ENCODE results near the gene CYP26B1. TPM values are rescaled to one million over a fixed set of nuclear protein-coding genes. Genes with fewer than 3 reads are reported as not detected.

The CYP26B1 gene
- total and polyA plus RNA-seq, 2 of the 8 experiments (the other 6 are each of a cell fraction or from before 2014, with no cell fraction given), result 0.06 to 0.69 TPM

DNA sequence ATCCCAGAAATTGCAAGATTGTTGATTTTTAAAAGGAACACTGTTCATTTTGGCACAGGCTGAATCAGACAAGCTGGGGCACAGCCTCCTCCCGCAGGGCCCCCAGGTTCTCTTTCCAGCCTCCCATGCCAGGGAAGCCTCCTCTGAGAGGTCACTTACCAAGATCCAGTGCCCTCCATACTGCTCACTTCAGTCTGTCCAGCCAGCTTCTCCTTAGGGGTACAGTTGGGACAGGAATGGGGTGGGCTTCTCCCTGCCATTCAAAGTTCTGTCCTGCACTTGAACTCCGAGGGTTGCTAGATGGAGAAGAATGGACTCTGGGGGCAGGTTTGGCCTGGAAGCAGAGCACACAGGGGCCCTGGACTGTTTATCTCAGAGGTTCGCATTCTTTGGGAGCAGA, 7.5 kb upstream of the CYP26B1 start:
- Histone ChIP-seq H2AFZ (ENCODE audit: low read length) (no peak overlapping the region), H3K9ac (replicated peaks in 1 of 4; ENCODE audit: extremely low read depth in 1 of 4, low read depth in 3 of 4, low read length in 3 of 4) (no peak overlapping the region), H3K23ac (ENCODE audit: insufficient read length) (no peak overlapping the region), H3K79me2 (ENCODE audit: control insufficient read depth in 1 of 2, insufficient read depth in 2 of 2, low read length in 2 of 2) (no peaks in the 10 kb centered on the region), H3K4me1 (replicated peaks in 1 of 4; ENCODE audit: control insufficient read depth in 3 of 4, insufficient read depth in 4 of 4, low read length in 3 of 4) (peaks cover 0 to 6% (median under 1%) of the 10 kb centered on the region in 4 experiments; a peak in 2 of 7 replicates), H3K4me2 (ENCODE audit: insufficient read depth in 1 of 2, low read depth in 2 of 2, low read length in 2 of 2) (no peak overlapping the region), H3K9me3 (ENCODE audit: insufficient read depth in 2 of 2, low read depth in 1 of 2, low read length in 1 of 2) (no peaks in the 10 kb centered on the region), H4K8ac (ENCODE audit: extremely low read depth, insufficient read depth, low read length) (no peak overlapping the region), H2AK5ac (ENCODE audit: low read depth, low read length) (no peak overlapping the region), H3K23me2 (ENCODE audit: low read depth, low read length) (peaks cover under 1% of the 10 kb centered on the region), H3K4ac (replicated peaks; ENCODE audit: insufficient read length, low read depth, low read length) (no peak overlapping the region), H3K18ac (ENCODE audit: extremely low read depth, low read length) (no peak overlapping the region), H3K56ac (replicated peaks; ENCODE audit: insufficient read length, low read depth, low read length) (no peak overlapping the region), H3K14ac (ENCODE audit: insufficient read length) (no peak overlapping the region), H3K4me3 (ENCODE audit: extremely low read depth in 1 of 4, insufficient read depth in 2 of 4, low read depth in 3 of 4, low read length in 4 of 4) (no peak overlapping the region), H4K91ac (replicated peaks; ENCODE audit: insufficient read length, low read length) (no peak overlapping the region), H3K27ac (ENCODE audit: low read depth, low read length) (no peak overlapping the region), H2BK15ac (ENCODE audit: low read length) (no peak overlapping the region), H2BK5ac (ENCODE audit: low read depth, low read length) (no peak overlapping the region), H4K20me1 (replicated peaks in 1 of 2; ENCODE audit: control insufficient read depth in 1 of 2, insufficient read depth in 2 of 2, low read length in 2 of 2) (peaks cover 0 to 1% of the 10 kb centered on the region in 2 experiments), H4K5ac (ENCODE audit: insufficient read length, low read depth, low read length) (no peak overlapping the region), H2BK120ac (replicated peaks; ENCODE audit: low read depth, low read length) (no peak overlapping the region), H3K27me3 (replicated peaks in 1 of 4; ENCODE audit: control insufficient read depth in 3 of 4, extremely low read depth in 1 of 4, insufficient read depth in 3 of 4, low read length in 3 of 4) (peaks cover 5 to 17% (median 16%) of the 10 kb centered on the region in 4 experiments), H3K36me3 (ENCODE audit: control insufficient read depth in 2 of 4, insufficient read depth in 4 of 4, low read length in 3 of 4) (no peaks in the 10 kb centered on the region), H2BK12ac (ENCODE audit: low read depth, low read length) (no peak overlapping the region), H2BK20ac (ENCODE audit: low read length) (no peak overlapping the region), H3K79me1 (ENCODE audit: low read depth, low read length) (no peaks in the 10 kb centered on the region)
- TF ChIP-seq SRF (IDR thresholded peaks at IDR 0.05; ENCODE audit: low read depth, low read length) (no peak), RNF2 (IDR thresholded peaks at IDR 0.05; ENCODE audit: borderline replicate concordance, low read depth, low read length, missing control alignments, poor library complexity, severe bottlenecking) (no peak), SIX5 (IDR thresholded peaks at IDR 0.05; ENCODE audit: low read depth, low read length) (no peak), CBX8 (IDR thresholded peaks at IDR 0.05; ENCODE audit: borderline replicate concordance, low read depth, low read length) (no peak), RAD21 (IDR thresholded peaks at IDR 0.05 in 1 of 2, conservative IDR thresholded peaks at IDR 0.05 in 1 of 2; ENCODE audit: low read depth in 2 of 2, low read length in 2 of 2) (no peak), CEBPB (IDR thresholded peaks at IDR 0.05; ENCODE audit: low read depth, low read length) (no peak), MAFK (IDR thresholded peaks at IDR 0.05; ENCODE audit: low read depth, low read length) (no peak)
- TF ChIP-seq, protein P1, sequence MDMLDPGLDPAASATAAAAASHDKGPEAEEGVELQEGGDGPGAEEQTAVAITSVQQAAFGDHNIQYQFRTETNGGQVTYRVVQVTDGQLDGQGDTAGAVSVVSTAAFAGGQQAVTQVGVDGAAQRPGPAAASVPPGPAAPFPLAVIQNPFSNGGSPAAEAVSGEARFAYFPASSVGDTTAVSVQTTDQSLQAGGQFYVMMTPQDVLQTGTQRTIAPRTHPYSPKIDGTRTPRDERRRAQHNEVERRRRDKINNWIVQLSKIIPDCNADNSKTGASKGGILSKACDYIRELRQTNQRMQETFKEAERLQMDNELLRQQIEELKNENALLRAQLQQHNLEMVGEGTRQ (IDR thresholded peaks at IDR 0.05; ENCODE audit: low read length), result no peak
- CTCF ChIA-PET (ENCODE audit: partially characterized antibody), result interaction anchor here (0.6 to 1.6 kb wide), 7 partner anchors 17 to 361 kb away, joined by 3 to 8 read pairs (median 3); no protein-coding TSS in a partner anchor
- FAIRE-seq (no peak), DNase-seq (ENCODE audit: low read depth in 1 of 2, low spot score in 2 of 2) (no peak)
- 86% methylated on average over 3 of the region's 3 CpGs; no CpG with 5 or more reads in 1 of the 2 experiments for WGBS, 2 experiments (ENCODE audit: extremely low coverage in 1 of 2, insufficient coverage in 1 of 2, insufficient read length in 1 of 2, insufficient replicate concordance in 2 of 2, low coverage in 1 of 2, low lambda C conversion rate in 2 of 2, missing lambda C conversion rate in 1 of 2)
- POLR2A ChIA-PET (ENCODE audit: partially characterized antibody), result interaction anchor here (0.6 kb wide), 1 partner anchor 566 kb away, joined by 3 read pairs; no protein-coding TSS in a partner anchor

Data from H1 (cell line).